Gastrocnemius medialis (tissue), 4 donors: ENCODE measurements around the gene ADCY1. TPM values are rescaled to one million over a fixed set of nuclear protein-coding genes. Genes with fewer than 3 reads are reported as not detected.

Experiments
- ATAC-seq, 2 donors: fragments of 150-250 bp; one replicate each; pipeline ENCODE4 v1.9.1; 2016
- DNase-seq, 2 donors: peaks; one replicate each; pipeline ENCODE4 v3.0.0-alpha.2; 2019
- H3K27ac ChIP-seq, 4 donors: fragments of 200-600 bp; sonication (generic); 1 replicate in 1 of 4; 2 replicates in 3 of 4; pipeline ENCODE4 v1.5.1; 2016 to 2018; ENCODE audit warnings: mild to moderate bottlenecking in 2 of 4, moderate library complexity in 1 of 4
- H3K27me3 ChIP-seq, 3 donors: fragments of 200-600 bp; sonication (generic) in 2 of 3; 1 replicate in 1 of 3; 2 replicates in 2 of 3; pipeline versions ENCODE4 v1.5.1 to v1.6.0; 2016 to 2019; ENCODE audit warnings: mild to moderate bottlenecking in 1 of 3, moderate library complexity in 1 of 3
- H3K36me3 ChIP-seq, 2 donors: fragments of 200-600 bp; sonication (generic) in 1 of 2; one replicate each; pipeline ENCODE4 v1.5.1; 2017 to 2018
- H3K4me1 ChIP-seq, 2 donors: fragments of 200-600 bp; sonication (generic) in 1 of 2; one replicate each; pipeline ENCODE4 v1.5.1; 2016 to 2017; ENCODE audit warnings: mild to moderate bottlenecking in 2 of 2
- H3K4me3 ChIP-seq, 4 donors: fragments of 200-600 bp; sonication (generic) in 3 of 4; 1 replicate in 1 of 4; 2 replicates in 3 of 4; pipeline ENCODE4 v1.5.1; 2016 to 2019; ENCODE audit warnings: mild to moderate bottlenecking in 2 of 4
- H3K9me3 ChIP-seq, 3 donors: fragments of 200-600 bp; sonication (generic) in 2 of 3; 1 replicate in 1 of 3; 2 replicates in 2 of 3; pipeline ENCODE4 v1.5.1; 2016 to 2019
- CTCF ChIP-seq, 5 experiments: fragments of 450-650 bp in 3 of 5; fragments of 200-600 bp in 2 of 5; sonication (generic) in 2 of 5; IDR thresholded peaks in 4 of 5; conservative IDR thresholded peaks in 1 of 5; 1 replicate in 4 of 5; 2 replicates in 1 of 5; pipeline ENCODE4 v1.5.1; 2016 to 2019; ENCODE audit warnings: antibody characterized with exemption in 5 of 5, mild to moderate bottlenecking in 3 of 5, moderate library complexity in 3 of 5
- POLR2A ChIP-seq, 2 donors: fragments of 450-650 bp; IDR thresholded peaks; one replicate each; pipeline ENCODE4 v1.6.1; 2017; ENCODE audit warnings: antibody characterized with exemption in 2 of 2, mild to moderate bottlenecking in 2 of 2, moderate library complexity in 2 of 2
- in situ Hi-C, 4 donors: fragments of 200-750 bp; cut with MboI; loops; one replicate each; pipeline versions ENCODE4 v1.15.0 to v1.8.0; 2017; ENCODE audit warnings: low sequenced_read_pairs in 4 of 4
- intact Hi-C: fragments of 100-400 bp; cut with DNase I; formaldehyde crosslinking; loops from one replicate; pipeline ENCODE4 v1.15.1; 2023; ENCODE audit warnings: low total_unique reads
- total RNA-seq, 4 donors: library from RNA; depleted of rRNA; stranded (reverse); fragments of >200 nt; gene quantifications; one replicate each; pipeline versions ENCODE4 v1.1.0 to v1.2.3, GENCODE V29; 2016

The ADCY1 gene
- total RNA-seq, 4 donors from 2014 or later: 0.42 to 3.5 (median 1.4) TPM

- H3K36me3 ChIP-seq: no peaks in the 10 kb centered on the region
- intact Hi-C loops (no loop called here), in situ Hi-C loops (no loop called here)
- H3K4me3 ChIP-seq: peak overlapping the region; percentile 57 to 68 (median 60)
- H3K27ac ChIP-seq: no peak overlapping the region
- TF ChIP-seq POLR2A (IDR thresholded peaks at IDR 0.05) (no peak), CTCF (IDR thresholded peaks at IDR 0.05 in 4 of 5, conservative IDR thresholded peaks at IDR 0.05 in 1 of 5) (no peak)
- no peaks in the 10 kb centered on the region for H3K9me3 ChIP-seq
- H3K4me1 ChIP-seq: peaks cover 4 to 11% of the 10 kb centered on the region in 2 donors
- DNase-seq (no peak), ATAC-seq (peak; percentile 48 to 59)
- H3K27me3 ChIP-seq: peaks cover 0 to 9% (median 0%) of the 10 kb centered on the region in 3 donors
Observed at GRCh38 chr7:45574669-45575500, 717 bp downstream of the ADCY1 start.

- intact Hi-C loops: no loop called here
- no peak for DNase-seq
- no peak overlapping the region for H3K27ac ChIP-seq
Observed at GRCh38 chr7:45575501-45576248, 1.5 kb downstream of the ADCY1 start.

GRCh38 chr7:45576249-45576929 is 2.2 kb downstream of the ADCY1 start:
- peaks cover 0 to 9% (median 0%) of the 10 kb centered on the region in 3 donors for H3K27me3 ChIP-seq
- in situ Hi-C loops: no loop called here
- no peak overlapping the region for H3K4me3 ChIP-seq

More at GRCh38 chr7:45575501-45576248, 1.5 kb downstream of the ADCY1 start:
- Histone ChIP-seq H3K4me1 (peaks cover 4 to 11% of the 10 kb centered on the region in 2 donors), H3K9me3 (no peaks in the 10 kb centered on the region), H3K27me3 (peaks cover 0 to 9% (median 0%) of the 10 kb centered on the region in 3 donors), H3K36me3 (no peaks in the 10 kb centered on the region), H3K4me3 (peak overlapping the region; percentile 57 to 68 (median 60))
- in situ Hi-C loops: no loop called here
- TF ChIP-seq CTCF (IDR thresholded peaks at IDR 0.05 in 4 of 5, conservative IDR thresholded peaks at IDR 0.05 in 1 of 5): no peak
- no peak for TF ChIP-seq POLR2A (IDR thresholded peaks at IDR 0.05)
- no peak for ATAC-seq

More at GRCh38 chr7:45576249-45576929, 2.2 kb downstream of the ADCY1 start:
- intact Hi-C loops: no loop called here
- TF ChIP-seq CTCF (IDR thresholded peaks at IDR 0.05 in 4 of 5, conservative IDR thresholded peaks at IDR 0.05 in 1 of 5): no peak
- TF ChIP-seq POLR2A (IDR thresholded peaks at IDR 0.05): no peak
- DNase-seq: no peak
- no peak overlapping the region for H3K27ac ChIP-seq
- H3K9me3 ChIP-seq: no peaks in the 10 kb centered on the region
- peaks cover 4 to 11% of the 10 kb centered on the region in 2 donors for H3K4me1 ChIP-seq
- ATAC-seq: no peak
- no peaks in the 10 kb centered on the region for H3K36me3 ChIP-seq
